Gastrocnemius medialis (tissue), 4 donors: ENCODE results near the gene ZBTB7B.

Experiments used
- POLR2A ChIP-seq, 2 donors: fragments of 450-650 bp; IDR thresholded peaks; one replicate each; pipeline ENCODE4 v1.6.1; 2017; ENCODE audit warnings: antibody characterized with exemption in 2 of 2, mild to moderate bottlenecking in 2 of 2, moderate library complexity in 2 of 2
- TF ChIP-seq, protein P1 (sequence below), 5 experiments: fragments of 450-650 bp in 3 of 5; fragments of 200-600 bp in 2 of 5; sonication (generic) in 2 of 5; IDR thresholded peaks in 4 of 5; conservative IDR thresholded peaks in 1 of 5; 1 replicate in 4 of 5; 2 replicates in 1 of 5; pipeline ENCODE4 v1.5.1; 2016 to 2019; ENCODE audit warnings: antibody characterized with exemption in 5 of 5, mild to moderate bottlenecking in 3 of 5, moderate library complexity in 3 of 5

DNA sequence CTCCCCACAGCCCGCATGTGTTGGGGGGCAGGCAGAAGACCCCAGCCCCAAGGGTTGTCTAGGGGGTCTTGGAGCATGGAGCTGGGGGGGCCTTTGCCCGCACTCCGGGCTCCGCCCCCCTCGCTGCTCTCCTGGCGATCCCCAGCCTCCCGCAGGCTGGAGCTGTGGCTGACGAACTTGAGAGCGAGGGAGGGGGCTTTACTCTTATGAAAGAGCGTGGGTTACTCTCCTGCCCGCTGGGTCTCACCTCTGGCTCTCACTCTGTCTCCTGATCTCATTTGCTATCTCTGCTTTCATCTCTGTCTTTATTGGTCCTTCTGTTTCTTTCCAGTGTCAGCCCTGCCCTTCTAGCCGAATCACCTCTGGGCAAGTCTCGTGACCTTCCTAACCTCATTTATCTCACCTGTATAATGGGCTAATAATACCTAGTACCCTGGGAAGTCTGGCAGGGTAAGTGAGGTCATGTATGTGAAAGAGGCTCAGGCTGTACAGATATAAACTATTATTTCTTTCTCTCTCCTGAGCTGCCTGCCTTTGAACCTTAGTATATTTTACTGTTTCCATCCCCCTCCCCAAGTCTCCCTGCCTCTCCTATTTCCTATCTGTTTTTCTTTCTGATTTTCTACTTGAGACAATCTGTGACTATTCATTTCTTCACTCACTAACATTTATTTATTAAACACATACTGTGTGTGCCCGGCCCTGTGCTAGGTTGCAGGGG lies 61.7 kb downstream of the ZBTB7B start:
- TF ChIP-seq, protein P1, sequence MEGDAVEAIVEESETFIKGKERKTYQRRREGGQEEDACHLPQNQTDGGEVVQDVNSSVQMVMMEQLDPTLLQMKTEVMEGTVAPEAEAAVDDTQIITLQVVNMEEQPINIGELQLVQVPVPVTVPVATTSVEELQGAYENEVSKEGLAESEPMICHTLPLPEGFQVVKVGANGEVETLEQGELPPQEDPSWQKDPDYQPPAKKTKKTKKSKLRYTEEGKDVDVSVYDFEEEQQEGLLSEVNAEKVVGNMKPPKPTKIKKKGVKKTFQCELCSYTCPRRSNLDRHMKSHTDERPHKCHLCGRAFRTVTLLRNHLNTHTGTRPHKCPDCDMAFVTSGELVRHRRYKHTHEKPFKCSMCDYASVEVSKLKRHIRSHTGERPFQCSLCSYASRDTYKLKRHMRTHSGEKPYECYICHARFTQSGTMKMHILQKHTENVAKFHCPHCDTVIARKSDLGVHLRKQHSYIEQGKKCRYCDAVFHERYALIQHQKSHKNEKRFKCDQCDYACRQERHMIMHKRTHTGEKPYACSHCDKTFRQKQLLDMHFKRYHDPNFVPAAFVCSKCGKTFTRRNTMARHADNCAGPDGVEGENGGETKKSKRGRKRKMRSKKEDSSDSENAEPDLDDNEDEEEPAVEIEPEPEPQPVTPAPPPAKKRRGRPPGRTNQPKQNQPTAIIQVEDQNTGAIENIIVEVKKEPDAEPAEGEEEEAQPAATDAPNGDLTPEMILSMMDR (IDR thresholded peaks at IDR 0.05 in 4 of 5, conservative IDR thresholded peaks at IDR 0.05 in 1 of 5), result no peak
- TF ChIP-seq POLR2A (IDR thresholded peaks at IDR 0.05), result no peak
